Loucy (cell line): Measurements from ENCODE around the gene TMEM235.
"Not testable (repeated sequence)": the region's sequence is repeated elsewhere in the genome, so short reads cannot be mapped to it uniquely, and the experiment has no call there.

Source experiments
- H2AFZ ChIP-seq: fragments of 200-600 bp; sonication (generic); 2 replicates; pipeline ENCODE4 v1.6.0; 2016; ENCODE audit warnings: antibody characterized with exemption, mild to moderate bottlenecking, low read length, moderate library complexity
- H3F3A ChIP-seq: fragments of 200-600 bp; 2 replicates; pipeline ENCODE4 v1.6.0; 2016; ENCODE audit warnings: antibody characterized with exemption, low read depth, mild to moderate bottlenecking
- H3K27me3 ChIP-seq: fragments of 200-600 bp; sonication (generic); 2 replicates; pipeline ENCODE4 v1.6.1; 2014; ENCODE audit warnings: low read length, mild to moderate bottlenecking; ENCODE audit not compliant: insufficient read depth, poor library complexity, severe bottlenecking
- H3K36me3 ChIP-seq: fragments of 200-600 bp; sonication (generic); 2 replicates; pipeline ENCODE4 v1.6.1; 2016; ENCODE audit warnings: low read length; ENCODE audit not compliant: insufficient read depth
- H3K4me1 ChIP-seq: fragments of 200-600 bp; sonication (generic); 2 replicates; pipeline ENCODE4 v1.5.1; 2014; ENCODE audit warnings: low read length, mild to moderate bottlenecking; ENCODE audit not compliant: insufficient read depth, poor library complexity, severe bottlenecking
- H3K4me2 ChIP-seq: fragments of 200-600 bp; sonication (generic); 2 replicates; pipeline ENCODE4 v1.6.0; 2014; ENCODE audit warnings: antibody characterized with exemption, low read length, low read depth, mild to moderate bottlenecking; ENCODE audit not compliant: poor library complexity, severe bottlenecking
- H3K4me3 ChIP-seq: fragments of 200-600 bp; sonication (generic); 2 replicates; pipeline ENCODE4 v1.5.1; 2014; ENCODE audit warnings: low read length, mild to moderate bottlenecking, mixed read lengths; ENCODE audit not compliant: poor library complexity, severe bottlenecking
- H3K79me2 ChIP-seq: fragments of 200-600 bp; sonication (generic); 2 replicates; pipeline ENCODE4 v1.6.1; 2014; ENCODE audit warnings: low read length; ENCODE audit not compliant: insufficient read depth
- H3K9ac ChIP-seq: fragments of 200-600 bp; sonication (generic); 2 replicates; pipeline ENCODE4 v1.6.0; 2014; ENCODE audit warnings: mild to moderate bottlenecking, low read depth, low read length, moderate library complexity; ENCODE audit not compliant: poor library complexity, severe bottlenecking
- H3K9me2 ChIP-seq: fragments of 200-600 bp; sonication (generic); replicated peaks from 2 replicates; pipeline ENCODE4 v1.6.1; 2016; ENCODE audit warnings: low read depth, low read length, mixed read lengths
- H3K9me3 ChIP-seq: fragments of 200-600 bp; sonication (generic); 2 replicates; pipeline ENCODE4 v1.6.1; 2014; ENCODE audit warnings: mild to moderate bottlenecking, antibody characterized with exemption, low read length, low read depth; ENCODE audit not compliant: insufficient read depth
- H4K20me1 ChIP-seq: fragments of 200-600 bp; sonication (generic); 2 replicates; pipeline ENCODE4 v1.6.0; 2014; ENCODE audit warnings: antibody characterized with exemption, low read length, mild to moderate bottlenecking; ENCODE audit not compliant: insufficient read depth, poor library complexity, severe bottlenecking
- EZH2phosphoT487 ChIP-seq: fragments of 200-600 bp; IDR thresholded peaks from 2 replicates; pipeline ENCODE4 v1.6.1; 2018; ENCODE audit warnings: antibody characterized with exemption, mild to moderate bottlenecking, moderate library complexity, borderline replicate concordance
- TF ChIP-seq, protein P1 (sequence below): fragments of 200-600 bp; sonication (generic); conservative IDR thresholded peaks from 2 replicates; pipeline ENCODE4 v1.5.1; 2014; ENCODE audit warnings: mild to moderate bottlenecking, antibody characterized with exemption, low read length

The TMEM235 gene

DNA sequence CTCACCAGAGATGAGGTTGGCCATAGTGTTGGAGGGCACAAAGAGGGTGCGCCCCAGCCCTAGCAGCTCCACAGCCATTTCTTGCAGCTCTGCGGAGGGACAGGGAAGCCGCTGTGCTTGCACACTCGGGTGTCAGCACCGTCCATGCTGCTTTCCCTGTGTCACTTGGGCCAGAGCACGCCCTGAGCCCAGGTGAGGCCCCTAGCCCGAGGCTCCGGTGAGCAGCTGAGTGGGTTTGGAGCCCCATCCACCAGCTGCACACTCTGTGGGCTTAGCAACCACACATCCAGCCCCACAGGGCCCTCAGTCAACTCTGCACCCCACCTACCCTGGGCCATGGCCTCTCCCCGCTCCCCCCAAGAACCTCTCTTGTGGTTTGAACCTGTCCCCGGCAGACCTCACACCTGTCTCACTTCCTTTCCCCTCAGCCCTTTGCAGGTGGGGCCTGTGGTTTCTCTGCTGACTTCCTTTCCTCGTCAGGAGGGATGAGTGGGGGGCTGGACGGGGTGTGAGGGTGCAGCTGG is 20.7 kb downstream of the TMEM235 start:
- Histone ChIP-seq H2AFZ (no peak overlapping the region), H3K9me3 (no peaks in the 10 kb centered on the region), H3K9me2 (no peaks in the 10 kb centered on the region), H4K20me1 (no peaks in the 10 kb centered on the region), H3K4me1 (peaks cover 30% of the 10 kb centered on the region), H3F3A (0 out of 2 replicates have a peak, but pooled peaks cover 6% of the 10 kb centered on the region), H3K4me3 (peak overlapping the region; percentile 34), H3K79me2 (no peaks in the 10 kb centered on the region), H3K9ac (peak overlapping the region; percentile 15), H3K4me2 (peak overlapping the region; percentile 55), H3K36me3 (no peaks in the 10 kb centered on the region), H3K27me3 (no peaks in the 10 kb centered on the region)
- no peak for TF ChIP-seq EZH2phosphoT487

DNA sequence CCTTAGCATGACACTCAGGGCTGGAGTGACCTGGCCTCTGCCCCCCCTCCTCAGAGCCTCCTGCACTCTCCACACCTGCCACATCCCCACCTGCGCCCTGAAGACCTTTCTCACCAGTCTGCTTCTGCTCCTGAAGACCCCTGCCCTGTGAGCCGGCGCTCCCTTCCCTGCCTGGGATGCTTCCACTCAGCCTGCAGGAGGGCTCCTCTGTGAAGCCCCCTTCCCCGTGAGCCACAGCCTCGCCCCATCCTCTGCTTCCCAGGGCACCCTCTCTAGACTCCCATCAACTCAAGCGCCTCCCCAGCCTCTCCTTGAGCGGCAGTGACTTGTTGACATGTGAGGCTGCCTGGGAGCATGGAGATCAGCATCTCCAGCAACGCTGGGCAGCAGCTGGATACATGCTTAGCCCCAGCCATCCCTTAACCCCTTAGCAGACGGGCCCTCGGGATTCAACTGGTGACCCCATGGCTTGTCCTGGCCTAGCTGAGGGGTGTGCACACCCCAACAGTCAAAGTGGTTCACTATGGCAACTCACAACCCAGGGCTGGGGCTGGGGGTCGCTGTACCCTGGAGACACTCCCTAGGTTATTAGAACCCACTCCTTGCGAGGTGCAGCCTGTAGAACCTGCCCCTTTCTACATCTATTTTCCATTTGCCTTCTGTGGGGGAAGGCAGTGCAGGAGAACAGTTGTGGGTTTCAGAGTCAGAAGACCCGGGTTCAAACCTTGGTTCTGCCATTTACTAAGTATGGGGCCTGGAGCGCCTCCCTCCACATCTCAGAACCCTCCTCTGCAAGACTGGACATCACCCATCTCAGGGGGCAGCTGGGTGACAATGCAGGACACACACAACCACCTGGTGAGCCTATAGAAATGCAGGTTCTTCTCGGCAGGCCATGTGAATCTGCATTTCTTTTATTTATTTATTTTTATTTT is 21.5 kb downstream of the TMEM235 start:
- Histone ChIP-seq H4K20me1 (no peaks in the 10 kb centered on the region), H3F3A (0 out of 2 replicates have a peak, but pooled peaks cover 6% of the 10 kb centered on the region), H2AFZ (no peak overlapping the region), H3K27me3 (no peaks in the 10 kb centered on the region), H3K4me3 (no peak overlapping the region), H3K36me3 (no peaks in the 10 kb centered on the region), H3K9ac (peak overlapping the region; percentile 15), H3K9me3 (no peaks in the 10 kb centered on the region), H3K4me2 (peak overlapping the region; percentile 55), H3K9me2 (no peaks in the 10 kb centered on the region), H3K4me1 (peaks cover 34% of the 10 kb centered on the region), H3K79me2 (no peaks in the 10 kb centered on the region)
- no peak for TF ChIP-seq EZH2phosphoT487
- TF ChIP-seq, protein P1, sequence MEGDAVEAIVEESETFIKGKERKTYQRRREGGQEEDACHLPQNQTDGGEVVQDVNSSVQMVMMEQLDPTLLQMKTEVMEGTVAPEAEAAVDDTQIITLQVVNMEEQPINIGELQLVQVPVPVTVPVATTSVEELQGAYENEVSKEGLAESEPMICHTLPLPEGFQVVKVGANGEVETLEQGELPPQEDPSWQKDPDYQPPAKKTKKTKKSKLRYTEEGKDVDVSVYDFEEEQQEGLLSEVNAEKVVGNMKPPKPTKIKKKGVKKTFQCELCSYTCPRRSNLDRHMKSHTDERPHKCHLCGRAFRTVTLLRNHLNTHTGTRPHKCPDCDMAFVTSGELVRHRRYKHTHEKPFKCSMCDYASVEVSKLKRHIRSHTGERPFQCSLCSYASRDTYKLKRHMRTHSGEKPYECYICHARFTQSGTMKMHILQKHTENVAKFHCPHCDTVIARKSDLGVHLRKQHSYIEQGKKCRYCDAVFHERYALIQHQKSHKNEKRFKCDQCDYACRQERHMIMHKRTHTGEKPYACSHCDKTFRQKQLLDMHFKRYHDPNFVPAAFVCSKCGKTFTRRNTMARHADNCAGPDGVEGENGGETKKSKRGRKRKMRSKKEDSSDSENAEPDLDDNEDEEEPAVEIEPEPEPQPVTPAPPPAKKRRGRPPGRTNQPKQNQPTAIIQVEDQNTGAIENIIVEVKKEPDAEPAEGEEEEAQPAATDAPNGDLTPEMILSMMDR: no peak

DNA sequence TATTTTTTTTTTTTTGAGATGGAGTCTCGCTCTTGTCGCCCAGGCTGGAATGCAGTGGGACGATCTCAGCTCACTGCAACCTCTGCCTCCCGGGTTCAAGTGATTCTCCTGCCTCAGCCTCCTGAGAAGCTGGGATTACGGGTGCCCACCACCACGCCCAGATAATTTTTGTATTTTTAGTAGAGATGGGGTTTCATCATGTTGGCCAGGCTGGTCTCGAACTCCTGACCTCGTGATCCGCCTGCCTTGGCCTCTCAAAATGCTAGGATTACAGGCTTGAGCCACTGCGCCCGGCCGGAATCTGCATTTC is 22.2 kb downstream of the TMEM235 start:
- not testable (repeated sequence) for H3K79me2 ChIP-seq, H3K27me3 ChIP-seq, H3K9me2 ChIP-seq, H4K20me1 ChIP-seq, H3K36me3 ChIP-seq, H3F3A ChIP-seq, H2AFZ ChIP-seq, H3K9me3 ChIP-seq
- H3K4me3 ChIP-seq: peak overlapping the region; percentile 93
- H3K4me2 ChIP-seq: peak overlapping the region; percentile 89
- peak overlapping the region; percentile 78 for H3K9ac ChIP-seq
- peaks cover 40% of the 10 kb centered on the region for H3K4me1 ChIP-seq

DNA sequence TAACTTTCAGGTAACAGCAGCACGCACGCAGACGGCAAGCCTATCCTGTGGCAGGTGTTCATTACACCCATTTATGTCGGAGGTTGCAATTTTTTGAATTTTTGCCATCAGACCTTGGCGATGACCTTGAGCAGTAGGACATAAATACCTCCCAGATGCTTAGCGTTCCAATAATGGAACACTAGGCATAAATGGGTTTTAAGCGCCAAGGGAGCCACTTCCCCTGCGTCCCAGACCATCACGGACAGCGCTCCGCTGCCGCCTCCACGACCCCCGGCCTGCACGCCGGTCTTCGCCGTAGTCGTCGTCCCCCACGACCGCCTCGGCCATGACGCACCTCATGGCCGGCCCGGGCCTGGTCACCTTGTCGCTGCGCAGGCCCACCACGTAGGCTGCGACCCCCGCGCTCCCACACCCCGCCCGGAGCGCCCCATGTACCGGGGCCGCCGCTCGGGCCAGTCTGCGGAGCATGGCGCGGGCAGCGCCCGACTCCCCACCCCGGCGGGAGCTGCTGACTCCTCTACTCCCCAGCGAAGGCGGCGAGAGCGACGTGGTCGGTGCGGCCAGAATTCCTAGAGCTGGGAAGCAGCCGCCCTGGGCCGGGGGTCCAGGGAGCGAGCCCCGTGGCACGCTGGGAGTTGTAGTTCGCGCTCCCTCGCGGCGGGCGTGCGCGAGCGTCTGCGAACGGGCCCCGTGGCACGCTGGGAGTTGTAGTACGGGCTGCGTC is 22.7 kb downstream of the TMEM235 start:
- no peaks in the 10 kb centered on the region for H3K27me3 ChIP-seq
- H3K9me2 ChIP-seq: no peaks in the 10 kb centered on the region
- peak overlapping the region; percentile 100 for H2AFZ ChIP-seq
- peaks cover 44% of the 10 kb centered on the region for H3K4me1 ChIP-seq
- no peaks in the 10 kb centered on the region for H3K79me2 ChIP-seq
- peak overlapping the region; percentile 93 for H3K4me3 ChIP-seq
- H3K36me3 ChIP-seq: no peaks in the 10 kb centered on the region
- H3K4me2 ChIP-seq: peak overlapping the region; percentile 89
- H3K9me3 ChIP-seq: no peaks in the 10 kb centered on the region
- TF ChIP-seq EZH2phosphoT487: no peak
- TF ChIP-seq, protein P1: no peak
- no peaks in the 10 kb centered on the region for H4K20me1 ChIP-seq
- 0 out of 2 replicates have a peak, but pooled peaks cover 6% of the 10 kb centered on the region for H3F3A ChIP-seq
- H3K9ac ChIP-seq: peak overlapping the region; percentile 78
